Measurements from ENCODE around the gene TMX1.
A peak's percentile ranks its signal among the peaks of the same experiment; 100 is the strongest.

The TMX1 gene

GRCh38 chr14:51305751-51306150 is 65.7 kb downstream of the TMX1 start:
- ChIA-PET CTCF (no interaction called here), POLR2A (ENCODE audit: low non-redundant PET) (interaction anchor here (1.0 kb wide), 1 partner anchor 91 kb away, joined by 3 read pairs; no protein-coding TSS in a partner anchor)
- no peak for DNase-seq (ENCODE audit: low spot score)
- peak overlapping the region; percentile 83 for H3K27ac ChIP-seq
- TF ChIP-seq, protein P1, sequence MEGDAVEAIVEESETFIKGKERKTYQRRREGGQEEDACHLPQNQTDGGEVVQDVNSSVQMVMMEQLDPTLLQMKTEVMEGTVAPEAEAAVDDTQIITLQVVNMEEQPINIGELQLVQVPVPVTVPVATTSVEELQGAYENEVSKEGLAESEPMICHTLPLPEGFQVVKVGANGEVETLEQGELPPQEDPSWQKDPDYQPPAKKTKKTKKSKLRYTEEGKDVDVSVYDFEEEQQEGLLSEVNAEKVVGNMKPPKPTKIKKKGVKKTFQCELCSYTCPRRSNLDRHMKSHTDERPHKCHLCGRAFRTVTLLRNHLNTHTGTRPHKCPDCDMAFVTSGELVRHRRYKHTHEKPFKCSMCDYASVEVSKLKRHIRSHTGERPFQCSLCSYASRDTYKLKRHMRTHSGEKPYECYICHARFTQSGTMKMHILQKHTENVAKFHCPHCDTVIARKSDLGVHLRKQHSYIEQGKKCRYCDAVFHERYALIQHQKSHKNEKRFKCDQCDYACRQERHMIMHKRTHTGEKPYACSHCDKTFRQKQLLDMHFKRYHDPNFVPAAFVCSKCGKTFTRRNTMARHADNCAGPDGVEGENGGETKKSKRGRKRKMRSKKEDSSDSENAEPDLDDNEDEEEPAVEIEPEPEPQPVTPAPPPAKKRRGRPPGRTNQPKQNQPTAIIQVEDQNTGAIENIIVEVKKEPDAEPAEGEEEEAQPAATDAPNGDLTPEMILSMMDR (conservative IDR thresholded peaks at IDR 0.05; ENCODE audit: low read depth) = no peak
